GM18858 (cell line): ENCODE measurements around the gene MEGF9.
"Not testable (repeated sequence)": the region's sequence is repeated elsewhere in the genome, so short reads cannot be mapped to it uniquely, and the experiment has no call there.

ENCODE experiments used
- ATAC-seq: cut with Tn5 transposase; IDR thresholded peaks from one replicate; pipeline ENCODE4 v1.9.1; 2021; ENCODE audit not compliant: unreplicated experiment

MEGF9 gene

GRCh38 chr9:120663380-120663779 lies 50.9 kb downstream of the MEGF9 start:
- no peak for ATAC-seq

- no peak for ATAC-seq
Observed at GRCh38 chr9:120662513-120662912, 51.8 kb downstream of the MEGF9 start.

- ATAC-seq, result no peak
Observed at GRCh38 chr9:120659676-120660075, 54.6 kb downstream of the MEGF9 start.

GRCh38 chr9:120659209-120659608 lies 55.1 kb downstream of the MEGF9 start:
- no peak for ATAC-seq

GRCh38 chr9:120655005-120655622 lies 59.2 kb downstream of the MEGF9 start:
- ATAC-seq, result peak; percentile 57

- no peak for ATAC-seq
Observed at GRCh38 chr9:120654272-120654671, 60.0 kb downstream of the MEGF9 start.

GRCh38 chr9:120653762-120654161 lies 60.5 kb downstream of the MEGF9 start:
- no peak for ATAC-seq

- no peak for ATAC-seq
Observed at GRCh38 chr9:120652934-120653333, 61.3 kb downstream of the MEGF9 start.

- no peak for ATAC-seq
Observed at GRCh38 chr9:120650352-120650751, 63.9 kb downstream of the MEGF9 start.

GRCh38 chr9:120648581-120649197 lies 65.6 kb downstream of the MEGF9 start:
- no peak for ATAC-seq

GRCh38 chr9:120646948-120647347 lies 67.3 kb downstream of the MEGF9 start:
- ATAC-seq, result no peak

GRCh38 chr9:120645760-120646159 lies 68.5 kb downstream of the MEGF9 start:
- ATAC-seq, result no peak

- ATAC-seq, result no peak
Observed at GRCh38 chr9:120643061-120643460, 71.2 kb downstream of the MEGF9 start.

GRCh38 chr9:120642129-120642770 lies 72.0 kb downstream of the MEGF9 start:
- ATAC-seq, result no peak

GRCh38 chr9:120640874-120641273 lies 73.4 kb downstream of the MEGF9 start:
- not testable (repeated sequence) for ATAC-seq

GRCh38 chr9:120640380-120640779 lies 73.9 kb downstream of the MEGF9 start:
- no peak for ATAC-seq

- ATAC-seq, result no peak
Observed at GRCh38 chr9:120637919-120638318, 76.4 kb downstream of the MEGF9 start.

GRCh38 chr9:120636194-120636957 lies 77.9 kb downstream of the MEGF9 start:
- no peak for ATAC-seq

- no peak for ATAC-seq
Observed at GRCh38 chr9:120635011-120635410, 79.3 kb downstream of the MEGF9 start.

GRCh38 chr9:120630333-120630732 lies 83.9 kb downstream of the MEGF9 start:
- no peak for ATAC-seq

GRCh38 chr9:120628925-120629497 lies 85.3 kb downstream of the MEGF9 start:
- not testable (repeated sequence) for ATAC-seq
